Measurements from ENCODE around the gene MYT1. TPM values are rescaled to one million over a fixed set of nuclear protein-coding genes. Genes with fewer than 3 reads are reported as not detected.

The MYT1 gene
- total RNA-seq, 2 donors from 2014 or later = 2.4 to 4.5 TPM

GRCh38 chr20:64244870-64245603 is 80.8 kb downstream of the MYT1 start:
- no peak overlapping the region for H3K9ac ChIP-seq (ENCODE audit: extremely low read depth, low read length, poor library complexity, severe bottlenecking)
- TF ChIP-seq CTCF (conservative IDR thresholded peaks at IDR 0.05) = no peak
- WGBS, 2 experiments (ENCODE audit: insufficient coverage in 1 of 2, insufficient read length in 1 of 2) = 78 to 86% methylated on average over 4 to 8 of the region's 8 CpGs
- H3K27ac ChIP-seq (ENCODE audit: low read depth, low read length) = no peak overlapping the region
- DNase-seq = peak; percentile 20
- no peaks in the 10 kb centered on the region for H3K4me1 Mint-ChIP-seq
- peaks cover 6% of the 10 kb centered on the region for H3K27me3 Mint-ChIP-seq (ENCODE audit: insufficient read depth)
- H3K9me3 ChIP-seq (ENCODE audit: control insufficient read depth, low read length) = no peaks in the 10 kb centered on the region
- H3K4me3 ChIP-seq (ENCODE audit: low read length) = no peak overlapping the region
- H3K36me3 Mint-ChIP-seq (ENCODE audit: low read depth) = peaks cover 9% of the 10 kb centered on the region
- H3K36me3 ChIP-seq (ENCODE audit: control insufficient read depth, insufficient read depth, low read length) = no peaks in the 10 kb centered on the region
- H3K4me3 Mint-ChIP-seq = no peak overlapping the region
- peaks cover 7% of the 10 kb centered on the region for H3K9me3 Mint-ChIP-seq
- H3K27me3 ChIP-seq (ENCODE audit: control insufficient read depth, insufficient read depth, low read length, poor library complexity, severe bottlenecking) = peaks cover 3% of the 10 kb centered on the region
- no peak overlapping the region for H3K27ac Mint-ChIP-seq
- no peaks in the 10 kb centered on the region for H3K4me1 ChIP-seq (ENCODE audit: control insufficient read depth, insufficient read depth, low read length)

GRCh38 chr20:64245746-64246595 is 81.7 kb downstream of the MYT1 start:
- Histone ChIP-seq H3K27ac (ENCODE audit: low read depth, low read length) (no peak overlapping the region), H3K36me3 (ENCODE audit: control insufficient read depth, insufficient read depth, low read length) (no peaks in the 10 kb centered on the region), H3K9me3 (ENCODE audit: control insufficient read depth, low read length) (no peaks in the 10 kb centered on the region), H3K4me1 (ENCODE audit: control insufficient read depth, insufficient read depth, low read length) (no peaks in the 10 kb centered on the region), H3K9ac (ENCODE audit: extremely low read depth, low read length, poor library complexity, severe bottlenecking) (no peak overlapping the region), H3K27me3 (ENCODE audit: control insufficient read depth, insufficient read depth, low read length, poor library complexity, severe bottlenecking) (peaks cover 12% of the 10 kb centered on the region), H3K4me3 (ENCODE audit: low read length) (no peak overlapping the region)
- peaks cover 10% of the 10 kb centered on the region for H3K27me3 Mint-ChIP-seq (ENCODE audit: insufficient read depth)
- no peaks in the 10 kb centered on the region for H3K9me3 Mint-ChIP-seq
- DNase-seq = peak; percentile 29
- no peaks in the 10 kb centered on the region for H3K4me1 Mint-ChIP-seq
- H3K36me3 Mint-ChIP-seq (ENCODE audit: low read depth) = no peaks in the 10 kb centered on the region
- no peak for TF ChIP-seq CTCF (conservative IDR thresholded peaks at IDR 0.05)
- no peak overlapping the region for H3K4me3 Mint-ChIP-seq
- WGBS, 2 experiments (ENCODE audit: insufficient coverage in 1 of 2, insufficient read length in 1 of 2) = 84 to 93% methylated on average over 9 of the region's 9 CpGs
- no peak overlapping the region for H3K27ac Mint-ChIP-seq

- Mint-ChIP-seq H3K4me1 (no peaks in the 10 kb centered on the region), H3K27ac (no peak overlapping the region), H3K4me3 (no peak overlapping the region), H3K9me3 (no peaks in the 10 kb centered on the region), H3K27me3 (ENCODE audit: insufficient read depth) (peaks cover 10% of the 10 kb centered on the region), H3K36me3 (ENCODE audit: low read depth) (no peaks in the 10 kb centered on the region)
- 92 to 93% methylated on average over 3 to 10 of the region's 10 CpGs for WGBS, 2 experiments (ENCODE audit: insufficient coverage in 1 of 2, insufficient read length in 1 of 2)
- H3K4me3 ChIP-seq (ENCODE audit: low read length) = no peak overlapping the region
- H3K9ac ChIP-seq (ENCODE audit: extremely low read depth, low read length, poor library complexity, severe bottlenecking) = no peak overlapping the region
- no peaks in the 10 kb centered on the region for H3K9me3 ChIP-seq (ENCODE audit: control insufficient read depth, low read length)
- peaks cover 18% of the 10 kb centered on the region for H3K27me3 ChIP-seq (ENCODE audit: control insufficient read depth, insufficient read depth, low read length, poor library complexity, severe bottlenecking)
- no peaks in the 10 kb centered on the region for H3K36me3 ChIP-seq (ENCODE audit: control insufficient read depth, insufficient read depth, low read length)
- H3K4me1 ChIP-seq (ENCODE audit: control insufficient read depth, insufficient read depth, low read length) = no peaks in the 10 kb centered on the region
- no peak overlapping the region for H3K27ac ChIP-seq (ENCODE audit: low read depth, low read length)
- peak; percentile 29 for DNase-seq
- no peak for TF ChIP-seq CTCF (conservative IDR thresholded peaks at IDR 0.05)
These were observed 82.5 kb downstream of the MYT1 start for GRCh38 chr20:64246616-64247306.

Measured in endodermal cell (in vitro differentiated cells).